Common myeloid progenitor, CD34-positive (primary cell): ENCODE measurements around the gene CREB5.

Experiments used
- CTCF ChIA-PET: fragments of 350-600 bp; sonication (Branson Sonifier 250); formaldehyde crosslinking; loops from one replicate; lab custom pipeline; 2021; ENCODE audit warnings: antibody characterized with exemption; lab: Charles Lee
- POLR2A ChIA-PET: fragments of 350-600 bp; sonication (Branson Sonifier 250); formaldehyde crosslinking; loops from one replicate; lab custom pipeline; 2021; ENCODE audit warnings: antibody characterized with exemption; lab: Charles Lee
- DNase-seq, 3 donors: peaks; one replicate each; pipeline versions ENCODE4 v3.0.0 to v3.0.0-alpha.2; 2013
- H3K27ac ChIP-seq, 2 experiments: 1 replicate in 1 of 2; 2 replicates in 1 of 2; pipeline ENCODE4 v1.7.0; 2013; ENCODE audit warnings: inconsistent platforms in 2 of 2, low read length in 2 of 2, mild to moderate bottlenecking in 2 of 2, low read depth in 1 of 2, moderate library complexity in 1 of 2; ENCODE audit not compliant: severe bottlenecking in 2 of 2, insufficient read depth in 1 of 2, poor library complexity in 1 of 2
- H3K27me3 ChIP-seq, 5 experiments: replicated peaks in 2 of 5; 1 replicate in 3 of 5; 2 replicates in 2 of 5; pipeline versions ENCODE4 v1.6.1 to v1.7.0; 2013; ENCODE audit warnings: low read length in 4 of 5, mild to moderate bottlenecking in 2 of 5, moderate library complexity in 2 of 5, inconsistent platforms in 1 of 5; ENCODE audit not compliant: insufficient read depth in 5 of 5, control insufficient read depth in 4 of 5
- H3K36me3 ChIP-seq, 4 experiments: 1 replicate in 2 of 4; 2 replicates in 2 of 4; pipeline versions ENCODE4 v1.6.1 to v1.7.0; 2013; ENCODE audit warnings: low read length in 3 of 4, control low read depth in 1 of 4, mild to moderate bottlenecking in 1 of 4; ENCODE audit not compliant: control insufficient read depth in 4 of 4, insufficient read depth in 4 of 4
- H3K4me1 ChIP-seq, 4 experiments: 1 replicate in 3 of 4; 2 replicates in 1 of 4; pipeline versions ENCODE4 v1.6.1 to v1.7.1; 2013; ENCODE audit warnings: low read length in 3 of 4, mild to moderate bottlenecking in 3 of 4, control low read depth in 1 of 4, inconsistent platforms in 1 of 4, moderate library complexity in 1 of 4; ENCODE audit not compliant: control insufficient read depth in 4 of 4, insufficient read depth in 4 of 4; ENCODE audit errors: control extremely low read depth in 1 of 4
- H3K4me3 ChIP-seq, 7 experiments: 1 replicate in 4 of 7; 2 replicates in 3 of 7; pipeline versions ENCODE4 v1.5.1 to v1.7.0; 2013; ENCODE audit warnings: mild to moderate bottlenecking in 7 of 7, low read length in 6 of 7, moderate library complexity in 6 of 7, inconsistent platforms in 2 of 7, low read depth in 2 of 7, control low read depth in 1 of 7; ENCODE audit not compliant: insufficient read depth in 4 of 7, control insufficient read depth in 1 of 7; ENCODE audit errors: extremely low read depth in 1 of 7
- H3K9me3 ChIP-seq, 5 experiments: 1 replicate in 4 of 5; 2 replicates in 1 of 5; pipeline versions ENCODE4 v1.6.1 to v1.7.1; 2013; ENCODE audit warnings: low read length in 4 of 5, mild to moderate bottlenecking in 2 of 5, inconsistent platforms in 1 of 5, low read depth in 1 of 5, moderate library complexity in 1 of 5; ENCODE audit not compliant: control insufficient read depth in 4 of 5, insufficient read depth in 2 of 5; ENCODE audit errors: control extremely low read depth in 1 of 5
- WGBS: methylation state at CpG from one replicate; pipeline ENCODE4 v1.1.5; 2013; ENCODE audit not compliant: insufficient coverage; 5-methylcytosine and 5-hydroxymethylcytosine counted together

The CREB5 gene

GRCh38 chr7:28533731-28534531 is 121.6 kb downstream of the CREB5 start:
- CTCF ChIA-PET, result no interaction called here
- no peak for DNase-seq
- H3K36me3 ChIP-seq, result no peaks in the 10 kb centered on the region
- no peak overlapping the region for H3K27ac ChIP-seq
- H3K27me3 ChIP-seq, result no peaks in the 10 kb centered on the region
- H3K4me1 ChIP-seq, result peaks cover 0 to 6% (median 0%) of the 10 kb centered on the region in 4 experiments
- no peak overlapping the region for H3K4me3 ChIP-seq
- H3K9me3 ChIP-seq, result peaks cover 0 to 6% (median 0%) of the 10 kb centered on the region in 5 experiments
- 87% methylated on average over 4 of the region's 6 CpGs for WGBS
- POLR2A ChIA-PET, result no interaction called here

- no peaks in the 10 kb centered on the region for H3K36me3 ChIP-seq
- no peaks in the 10 kb centered on the region for H3K27me3 ChIP-seq
- WGBS, result 97% methylated on average over 4 of the region's 7 CpGs
- no peak overlapping the region for H3K4me3 ChIP-seq
- CTCF ChIA-PET, result no interaction called here
- no peak overlapping the region for H3K27ac ChIP-seq
- no peak for DNase-seq
- H3K4me1 ChIP-seq, result peaks cover 0 to 6% (median 0%) of the 10 kb centered on the region in 4 experiments
- POLR2A ChIA-PET, result no interaction called here
- peaks cover 0 to 6% (median 0%) of the 10 kb centered on the region in 5 experiments for H3K9me3 ChIP-seq
Observed at GRCh38 chr7:28536259-28536658, 123.9 kb downstream of the CREB5 start.

DNA sequence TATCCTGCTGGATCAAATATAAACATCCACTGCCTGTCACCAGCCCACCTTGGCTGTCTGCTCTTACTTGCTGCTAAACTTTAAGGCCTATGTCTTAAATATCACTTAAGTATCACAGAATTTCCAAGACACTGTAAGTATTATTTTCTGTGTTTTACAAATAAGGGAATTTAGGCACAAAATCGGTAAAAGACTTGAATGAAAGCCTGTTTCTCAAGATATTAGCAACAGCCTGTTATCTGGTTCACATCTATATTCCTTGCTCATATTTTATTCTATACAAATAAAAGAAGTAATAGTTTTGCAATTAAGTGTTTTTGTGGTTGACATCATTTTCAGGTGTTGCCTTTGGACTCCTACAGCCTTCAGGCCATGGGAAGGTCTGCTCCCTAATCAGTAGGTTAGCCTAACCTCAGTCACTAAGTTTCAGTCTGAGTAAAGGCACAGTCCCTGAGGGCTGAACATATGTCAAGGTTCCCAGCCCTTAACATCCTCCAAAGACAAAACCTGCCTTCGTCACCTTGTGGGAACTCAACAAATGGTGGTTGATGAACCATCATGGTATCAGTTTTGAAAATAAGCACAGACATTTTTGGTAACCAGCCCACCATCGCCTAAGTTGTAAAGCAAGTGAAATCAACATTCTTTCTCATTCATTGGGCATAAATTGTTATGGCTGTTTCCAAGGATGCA is 127.1 kb downstream of the CREB5 start:
- 100% methylated on average over 2 of the region's 3 CpGs for WGBS
- Histone ChIP-seq H3K4me3 (no peak overlapping the region), H3K9me3 (no peaks in the 10 kb centered on the region), H3K27me3 (no peaks in the 10 kb centered on the region), H3K36me3 (no peaks in the 10 kb centered on the region), H3K4me1 (no peaks in the 10 kb centered on the region), H3K27ac (no peak overlapping the region)
- CTCF ChIA-PET, result interaction anchor here (0.8 kb wide), 1 partner anchor 16 kb away, joined by 3 read pairs; no protein-coding TSS in a partner anchor
- no peak for DNase-seq
- POLR2A ChIA-PET, result no interaction called here

DNA sequence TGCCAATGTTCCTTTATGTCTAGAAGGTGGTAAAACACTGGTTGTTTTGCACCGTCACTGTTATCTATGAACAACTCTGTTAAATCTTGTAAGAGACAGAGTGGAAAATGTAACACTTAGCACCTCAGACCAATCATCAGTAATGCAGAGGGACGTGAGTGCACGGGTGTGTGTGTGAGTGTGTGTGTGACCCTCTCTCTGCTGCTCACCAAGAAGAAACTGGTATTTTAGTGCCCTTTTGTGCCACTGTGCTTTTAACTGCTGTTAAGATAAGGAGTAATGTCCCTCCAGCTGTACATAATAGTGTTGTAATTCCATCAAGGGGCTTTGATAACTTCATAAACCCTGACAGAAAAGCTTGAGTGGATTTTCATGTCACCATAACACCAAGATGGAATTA is 130.1 kb downstream of the CREB5 start:
- Histone ChIP-seq H3K27ac (no peak overlapping the region), H3K27me3 (no peaks in the 10 kb centered on the region), H3K36me3 (no peaks in the 10 kb centered on the region), H3K4me1 (no peaks in the 10 kb centered on the region), H3K4me3 (no peak overlapping the region), H3K9me3 (peaks cover 0 to 9% (median 0%) of the 10 kb centered on the region in 5 experiments)
- WGBS, result 69% methylated on average over 2 of the region's 3 CpGs
- CTCF ChIA-PET, result interaction anchor here (0.7 kb wide), 1 partner anchor 43 kb away, joined by 3 read pairs; no protein-coding TSS in a partner anchor
- POLR2A ChIA-PET, result no interaction called here
- DNase-seq, result no peak

DNA sequence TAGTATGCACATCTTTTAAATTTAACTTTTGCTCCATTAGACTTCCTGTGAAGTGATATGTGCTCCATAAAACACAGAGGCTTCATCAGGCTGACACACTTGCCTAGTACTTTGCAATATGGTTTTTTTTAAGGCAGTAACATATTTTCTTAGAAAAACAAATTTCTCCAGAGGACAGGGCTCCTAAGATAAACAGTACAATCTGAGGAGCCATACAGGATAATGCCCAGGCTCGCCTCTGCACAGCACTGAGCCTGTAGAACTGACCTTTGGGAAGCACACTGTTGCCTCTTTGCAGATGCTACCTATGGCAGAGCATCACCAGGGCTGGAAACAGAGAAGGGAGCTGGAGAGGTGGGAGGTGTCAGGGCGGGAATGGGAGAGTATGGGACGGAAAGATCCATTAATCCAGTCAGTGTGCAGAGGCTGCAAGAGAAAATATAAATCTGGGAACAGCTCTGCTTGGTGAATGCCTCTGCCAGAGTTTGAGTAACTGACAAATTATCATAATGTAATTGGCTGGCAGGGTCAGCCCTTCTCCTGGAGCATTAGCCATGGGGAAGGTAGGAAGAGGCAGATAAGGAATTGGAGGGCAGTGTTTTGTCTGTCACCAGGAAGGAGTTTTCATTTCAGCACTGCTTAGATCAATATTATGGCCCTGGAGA is 132.3 kb downstream of the CREB5 start:
- Histone ChIP-seq H3K27me3 (no peaks in the 10 kb centered on the region), H3K4me3 (no peak overlapping the region), H3K36me3 (no peaks in the 10 kb centered on the region), H3K4me1 (no peaks in the 10 kb centered on the region), H3K27ac (no peak overlapping the region), H3K9me3 (peaks cover 0 to 11% (median 0%) of the 10 kb centered on the region in 5 experiments)
- CTCF ChIA-PET, result no interaction called here
- no peak for DNase-seq
- POLR2A ChIA-PET, result no interaction called here
- 83% methylated on average over 3 of the region's 3 CpGs for WGBS

- ChIA-PET CTCF (no interaction called here), POLR2A (no interaction called here)
- peaks cover 0 to 3% (median 0%) of the 10 kb centered on the region in 5 experiments for H3K27me3 ChIP-seq
- H3K4me1 ChIP-seq, result no peaks in the 10 kb centered on the region
- H3K4me3 ChIP-seq, result no peak overlapping the region
- no peak for DNase-seq
- H3K9me3 ChIP-seq, result peaks cover 0 to 11% (median 0%) of the 10 kb centered on the region in 5 experiments
- H3K36me3 ChIP-seq, result no peaks in the 10 kb centered on the region
- H3K27ac ChIP-seq, result no peak overlapping the region
Observed at GRCh38 chr7:28546067-28546466, 133.7 kb downstream of the CREB5 start.
